ENCODE measurements around the gene MRTFB.

MRTFB gene

DNA sequence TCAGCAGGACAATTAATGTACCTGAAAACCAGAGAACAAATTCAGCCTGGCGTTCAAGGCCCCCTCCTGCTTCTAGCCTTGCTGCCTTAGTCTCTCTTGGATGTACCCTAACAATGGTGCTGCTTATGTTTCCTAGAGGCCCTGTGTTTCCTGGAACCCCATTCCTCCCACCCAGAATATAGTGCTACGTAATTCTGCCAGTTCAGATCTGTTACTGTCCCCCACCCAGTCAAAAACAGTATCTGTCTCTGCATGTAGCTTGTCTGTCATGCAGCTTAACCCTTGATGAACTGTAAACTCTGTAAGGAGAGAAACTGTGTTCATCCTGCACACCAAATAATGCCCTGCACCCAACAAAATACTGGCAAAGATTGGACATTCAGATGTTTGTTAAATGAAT lies 6.8 kb downstream of the MRTFB start:
- no peak for DNase-seq (ENCODE audit: low read depth)
- TF ChIP-seq, protein P1, sequence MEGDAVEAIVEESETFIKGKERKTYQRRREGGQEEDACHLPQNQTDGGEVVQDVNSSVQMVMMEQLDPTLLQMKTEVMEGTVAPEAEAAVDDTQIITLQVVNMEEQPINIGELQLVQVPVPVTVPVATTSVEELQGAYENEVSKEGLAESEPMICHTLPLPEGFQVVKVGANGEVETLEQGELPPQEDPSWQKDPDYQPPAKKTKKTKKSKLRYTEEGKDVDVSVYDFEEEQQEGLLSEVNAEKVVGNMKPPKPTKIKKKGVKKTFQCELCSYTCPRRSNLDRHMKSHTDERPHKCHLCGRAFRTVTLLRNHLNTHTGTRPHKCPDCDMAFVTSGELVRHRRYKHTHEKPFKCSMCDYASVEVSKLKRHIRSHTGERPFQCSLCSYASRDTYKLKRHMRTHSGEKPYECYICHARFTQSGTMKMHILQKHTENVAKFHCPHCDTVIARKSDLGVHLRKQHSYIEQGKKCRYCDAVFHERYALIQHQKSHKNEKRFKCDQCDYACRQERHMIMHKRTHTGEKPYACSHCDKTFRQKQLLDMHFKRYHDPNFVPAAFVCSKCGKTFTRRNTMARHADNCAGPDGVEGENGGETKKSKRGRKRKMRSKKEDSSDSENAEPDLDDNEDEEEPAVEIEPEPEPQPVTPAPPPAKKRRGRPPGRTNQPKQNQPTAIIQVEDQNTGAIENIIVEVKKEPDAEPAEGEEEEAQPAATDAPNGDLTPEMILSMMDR (IDR thresholded peaks at IDR 0.05; ENCODE audit: low read length, missing control alignments) = no peak
- no peak overlapping the region for H3K4me3 ChIP-seq (replicated peaks; ENCODE audit: low read depth, low read length)

DNA sequence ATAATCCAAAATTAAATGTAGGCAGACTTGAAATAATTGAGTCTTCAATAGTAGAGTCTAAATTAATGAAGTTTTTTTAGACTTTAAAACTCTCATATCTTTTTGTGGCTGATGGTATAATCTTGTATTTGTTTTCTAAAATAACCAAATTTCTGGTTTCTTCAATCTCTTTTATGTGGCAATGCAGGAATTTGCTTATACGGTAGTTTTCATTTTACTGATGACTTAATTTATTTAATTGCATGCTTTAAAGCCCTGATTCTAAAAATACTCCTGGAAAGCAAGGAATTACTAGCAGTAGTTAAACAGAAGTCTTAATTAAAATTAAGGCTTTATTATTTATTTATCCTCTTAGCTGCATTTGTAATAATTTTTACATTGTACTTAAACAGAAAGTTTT lies 15.4 kb downstream of the MRTFB start:
- H3K4me3 ChIP-seq (replicated peaks; ENCODE audit: low read depth, low read length) = no peak overlapping the region
- TF ChIP-seq, protein P1 (IDR thresholded peaks at IDR 0.05; ENCODE audit: low read length, missing control alignments) = no peak
- DNase-seq (ENCODE audit: low read depth) = no peak

DNA sequence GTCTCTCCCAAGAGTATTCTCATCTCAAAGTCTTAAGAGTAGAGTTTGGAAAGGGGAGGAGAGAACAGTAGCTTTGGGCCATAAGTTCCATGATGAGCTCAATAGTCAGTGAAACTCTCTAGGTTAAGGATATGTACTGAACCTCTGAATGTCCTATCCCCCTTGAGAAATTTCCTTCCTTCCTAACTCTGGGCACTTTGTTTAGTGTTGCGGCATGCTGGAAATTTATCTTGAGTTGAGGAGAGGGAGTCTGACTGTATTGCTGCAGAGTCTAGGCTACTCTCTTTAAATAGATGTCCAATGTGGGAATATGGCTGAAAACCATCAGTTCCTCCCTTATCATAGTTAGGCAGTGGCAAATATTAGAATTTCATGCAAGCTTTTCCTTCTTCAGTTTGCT lies 16.1 kb downstream of the MRTFB start:
- no peak for DNase-seq (ENCODE audit: low read depth)
- TF ChIP-seq, protein P1 (IDR thresholded peaks at IDR 0.05; ENCODE audit: low read length, missing control alignments) = no peak
- H3K4me3 ChIP-seq (replicated peaks; ENCODE audit: low read depth, low read length) = no peak overlapping the region

DNA sequence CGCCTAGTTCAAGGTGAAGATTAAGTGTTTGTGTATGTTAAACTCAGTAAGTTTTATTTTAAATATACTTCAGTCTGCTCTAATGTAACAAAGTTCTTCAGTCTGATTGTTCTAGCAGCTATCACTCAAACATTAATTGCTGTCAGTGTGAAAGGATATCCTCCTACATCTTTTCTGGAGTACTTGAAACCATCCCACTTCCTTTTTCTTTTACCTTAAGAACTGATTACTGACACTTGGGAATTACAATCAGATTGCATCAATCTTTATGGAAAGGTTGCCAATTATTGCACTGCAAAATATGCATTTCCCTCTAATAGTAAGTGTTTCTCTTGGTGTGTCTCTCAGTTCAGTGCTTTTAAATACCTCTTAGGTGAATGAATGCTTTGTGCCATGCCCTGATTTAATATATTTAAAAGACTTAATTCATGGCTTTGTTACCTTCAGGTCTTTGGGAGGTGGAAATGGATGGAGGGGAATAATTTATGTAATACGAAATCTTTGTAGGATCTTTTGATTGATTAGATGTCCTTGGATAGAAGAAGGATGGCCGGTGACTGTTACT lies 16.6 kb downstream of the MRTFB start:
- TF ChIP-seq, protein P1 (IDR thresholded peaks at IDR 0.05; ENCODE audit: low read length, missing control alignments) = no peak

DNA sequence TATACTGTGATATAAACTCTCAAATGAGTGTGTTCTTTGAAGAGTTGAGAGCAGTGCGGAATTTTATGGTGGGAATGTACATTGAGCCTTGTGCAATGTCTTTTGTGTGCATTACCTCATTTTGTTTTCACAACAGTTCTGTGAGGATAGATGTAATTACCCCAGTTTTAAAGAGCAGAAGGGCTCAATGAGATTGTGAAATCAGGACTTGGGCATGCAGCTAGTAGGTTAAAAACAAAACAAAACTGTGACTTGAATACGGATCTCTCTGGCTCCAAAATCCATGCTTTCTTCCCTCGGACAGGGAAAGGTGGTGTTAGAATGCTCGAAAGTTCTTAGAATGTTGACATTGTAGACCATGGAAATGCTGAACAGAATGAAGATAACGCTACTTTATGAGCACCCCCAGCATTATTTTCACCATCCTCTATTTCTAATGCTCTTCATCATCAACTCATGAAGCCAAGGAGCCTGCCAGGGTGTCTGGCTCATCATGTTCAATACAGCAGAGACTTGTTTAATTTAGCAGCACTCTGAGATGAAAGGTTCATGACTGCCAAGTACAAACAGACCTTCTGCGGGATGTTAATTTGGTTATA lies 17.1 kb downstream of the MRTFB start:
- peak; percentile 24 for DNase-seq (ENCODE audit: low read depth)
- TF ChIP-seq, protein P1 (IDR thresholded peaks at IDR 0.05; ENCODE audit: low read length, missing control alignments) = no peak
- H3K4me3 ChIP-seq (replicated peaks; ENCODE audit: low read depth, low read length) = no peak overlapping the region

More for the DNA sequence above, 16.6 kb downstream of the MRTFB start:
- H3K4me3 ChIP-seq (replicated peaks; ENCODE audit: low read depth, low read length) = no peak overlapping the region
- DNase-seq (ENCODE audit: low read depth) = no peak

DNA sequence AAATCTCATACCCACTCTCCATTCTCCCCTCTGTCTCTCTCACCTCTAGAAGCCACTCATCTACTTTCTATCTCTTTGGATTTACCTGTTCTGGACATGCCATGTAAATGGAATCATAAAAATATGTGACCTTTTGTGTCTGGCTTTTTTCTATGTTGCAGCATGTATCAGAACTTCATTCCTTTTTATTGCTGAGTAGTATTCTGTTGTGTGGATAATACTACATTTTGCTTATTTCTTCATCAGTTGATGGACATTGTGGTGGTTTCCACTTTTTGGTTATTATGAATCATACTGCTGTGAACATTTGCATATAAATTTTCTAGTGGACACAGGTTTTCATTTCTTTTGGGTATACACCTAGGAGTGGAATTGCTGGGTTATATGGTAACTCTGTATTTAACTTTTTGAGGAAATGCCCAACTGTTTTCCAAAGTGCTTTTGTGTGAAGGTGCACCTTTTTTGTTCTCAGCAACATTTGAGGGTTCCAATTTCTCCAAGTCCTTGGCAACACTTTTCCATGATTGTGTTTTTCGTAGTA lies 18.2 kb downstream of the MRTFB start:
- no peak for DNase-seq (ENCODE audit: low read depth)
- TF ChIP-seq, protein P1 (IDR thresholded peaks at IDR 0.05; ENCODE audit: low read length, missing control alignments) = no peak
- H3K4me3 ChIP-seq (replicated peaks; ENCODE audit: low read depth, low read length) = no peak overlapping the region

DNA sequence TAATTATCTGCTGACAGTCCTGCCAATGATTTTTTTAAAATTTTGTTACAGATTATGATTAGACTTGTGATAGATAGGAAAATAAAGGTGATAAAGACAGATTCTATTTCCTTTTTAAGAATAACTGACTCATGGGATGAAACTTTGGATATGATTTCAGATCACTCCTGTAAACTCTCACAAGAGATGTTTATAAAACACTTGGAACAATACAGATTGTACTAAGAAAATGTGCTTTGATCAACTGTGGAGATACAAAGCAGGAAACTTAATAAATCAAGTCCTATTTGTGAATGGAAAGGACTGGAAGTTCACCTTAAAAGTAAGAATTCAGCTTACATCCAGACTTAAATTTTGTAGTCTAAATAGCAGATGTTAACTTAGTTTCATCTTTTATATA lies 21.4 kb downstream of the MRTFB start:
- TF ChIP-seq, protein P1 (IDR thresholded peaks at IDR 0.05; ENCODE audit: low read length, missing control alignments) = no peak
- DNase-seq (ENCODE audit: low read depth) = no peak
- H3K4me3 ChIP-seq (replicated peaks; ENCODE audit: low read depth, low read length) = no peak overlapping the region
